Skeletal muscle satellite cell (primary cell): ENCODE results near the gene PPIB.

Experiments used
- H3K27me3 ChIP-seq: 2 replicates; pipeline ENCODE4 v1.7.0; 2013; ENCODE audit warnings: low read length; ENCODE audit not compliant: control insufficient read depth, insufficient read depth
- H3K36me3 ChIP-seq: 2 replicates; pipeline ENCODE4 v1.7.0; 2013; ENCODE audit warnings: mild to moderate bottlenecking, control low read depth, low read length; ENCODE audit not compliant: insufficient read depth
- H3K4me1 ChIP-seq: 2 replicates; pipeline ENCODE4 v1.7.0; 2013; ENCODE audit warnings: low read length; ENCODE audit not compliant: control insufficient read depth, insufficient read depth
- H3K4me2 ChIP-seq: 2 replicates; pipeline ENCODE4 v1.7.0; 2013; ENCODE audit warnings: mild to moderate bottlenecking, low read length
- H3K4me3 ChIP-seq: 2 replicates; pipeline ENCODE4 v1.7.0; 2013; ENCODE audit warnings: low read length
- H3K9ac ChIP-seq: 2 replicates; pipeline ENCODE4 v1.7.0; 2013; ENCODE audit warnings: mild to moderate bottlenecking, low read depth, low read length, moderate library complexity
- H3K9me3 ChIP-seq: replicated peaks from 2 replicates; pipeline ENCODE4 v1.7.0; 2013; ENCODE audit warnings: mild to moderate bottlenecking, control low read depth, low read length

PPIB gene

GRCh38 chr15:64146520-64146884, 16.3 kb downstream of the PPIB start:
- Histone ChIP-seq H3K4me3 (no peak overlapping the region), H3K9me3 (no peaks in the 10 kb centered on the region), H3K4me2 (no peak overlapping the region), H3K4me1 (no peaks in the 10 kb centered on the region), H3K36me3 (peaks cover 27% of the 10 kb centered on the region), H3K27me3 (no peaks in the 10 kb centered on the region), H3K9ac (no peak overlapping the region)

- Histone ChIP-seq H3K9ac (no peak overlapping the region), H3K4me3 (no peak overlapping the region), H3K4me2 (no peak overlapping the region)
Measured at GRCh38 chr15:64146041-64146440, 16.8 kb downstream of the PPIB start.

GRCh38 chr15:64144565-64145281, 18.1 kb downstream of the PPIB start:
- H3K4me2 ChIP-seq = no peak overlapping the region

More at GRCh38 chr15:64146041-64146440, 16.8 kb downstream of the PPIB start:
- no peaks in the 10 kb centered on the region for H3K27me3 ChIP-seq
- no peaks in the 10 kb centered on the region for H3K4me1 ChIP-seq
- H3K9me3 ChIP-seq = no peaks in the 10 kb centered on the region
- peaks cover 32% of the 10 kb centered on the region for H3K36me3 ChIP-seq

DNA sequence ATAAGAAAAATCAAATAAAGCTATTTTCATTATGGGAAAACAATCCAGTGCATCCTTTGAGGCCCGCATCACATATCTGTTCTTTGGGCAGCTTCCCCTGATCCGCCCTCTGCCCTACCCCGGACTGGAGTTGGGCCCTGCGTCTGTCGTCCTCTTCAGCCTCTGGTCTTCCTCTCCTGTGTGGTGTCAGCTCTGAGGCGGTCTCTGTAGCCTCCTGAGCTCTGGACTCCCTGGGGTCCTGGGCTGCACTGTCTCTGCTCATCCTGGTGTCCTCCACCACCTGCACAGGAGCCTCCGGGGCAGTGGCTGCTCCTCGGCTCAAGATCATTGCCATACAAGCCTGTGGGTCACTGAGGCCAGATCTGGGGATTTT, 18.6 kb downstream of the PPIB start:
- H3K27me3 ChIP-seq = no peaks in the 10 kb centered on the region
- H3K4me1 ChIP-seq = no peaks in the 10 kb centered on the region
- peaks cover 34% of the 10 kb centered on the region for H3K36me3 ChIP-seq
- H3K9me3 ChIP-seq = no peaks in the 10 kb centered on the region
- no peak overlapping the region for H3K9ac ChIP-seq
- no peak overlapping the region for H3K4me3 ChIP-seq
- no peak overlapping the region for H3K4me2 ChIP-seq

More at GRCh38 chr15:64144565-64145281, 18.1 kb downstream of the PPIB start:
- H3K9ac ChIP-seq = no peak overlapping the region
- H3K4me3 ChIP-seq = no peak overlapping the region
- no peaks in the 10 kb centered on the region for H3K4me1 ChIP-seq
- no peaks in the 10 kb centered on the region for H3K27me3 ChIP-seq
- H3K9me3 ChIP-seq = no peaks in the 10 kb centered on the region
- H3K36me3 ChIP-seq = peaks cover 34% of the 10 kb centered on the region

DNA sequence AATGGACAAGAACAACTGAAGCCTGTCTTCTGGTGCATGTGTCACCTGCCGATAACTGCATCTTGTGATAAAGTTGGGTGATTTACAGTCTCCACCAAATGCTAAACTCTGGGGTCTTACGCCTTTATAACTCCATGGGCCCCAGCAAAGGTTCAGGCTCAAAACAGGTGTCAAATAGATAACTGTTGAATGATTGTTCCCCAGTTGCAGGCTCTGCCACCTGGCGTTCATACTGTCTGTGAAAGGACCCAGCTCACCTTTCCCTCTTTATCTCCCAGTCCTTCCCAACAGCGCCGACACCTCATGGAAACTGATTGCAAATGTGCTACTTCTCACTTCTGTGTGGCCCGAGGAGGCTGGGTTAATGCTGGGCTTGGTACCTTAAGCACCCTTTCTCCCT, 19.5 kb downstream of the PPIB start:
- H3K4me1 ChIP-seq = no peaks in the 10 kb centered on the region
- no peak overlapping the region for H3K4me2 ChIP-seq
- H3K4me3 ChIP-seq = no peak overlapping the region
- H3K9me3 ChIP-seq = no peaks in the 10 kb centered on the region
- peaks cover 40% of the 10 kb centered on the region for H3K36me3 ChIP-seq
- H3K27me3 ChIP-seq = no peaks in the 10 kb centered on the region
- H3K9ac ChIP-seq = no peak overlapping the region

DNA sequence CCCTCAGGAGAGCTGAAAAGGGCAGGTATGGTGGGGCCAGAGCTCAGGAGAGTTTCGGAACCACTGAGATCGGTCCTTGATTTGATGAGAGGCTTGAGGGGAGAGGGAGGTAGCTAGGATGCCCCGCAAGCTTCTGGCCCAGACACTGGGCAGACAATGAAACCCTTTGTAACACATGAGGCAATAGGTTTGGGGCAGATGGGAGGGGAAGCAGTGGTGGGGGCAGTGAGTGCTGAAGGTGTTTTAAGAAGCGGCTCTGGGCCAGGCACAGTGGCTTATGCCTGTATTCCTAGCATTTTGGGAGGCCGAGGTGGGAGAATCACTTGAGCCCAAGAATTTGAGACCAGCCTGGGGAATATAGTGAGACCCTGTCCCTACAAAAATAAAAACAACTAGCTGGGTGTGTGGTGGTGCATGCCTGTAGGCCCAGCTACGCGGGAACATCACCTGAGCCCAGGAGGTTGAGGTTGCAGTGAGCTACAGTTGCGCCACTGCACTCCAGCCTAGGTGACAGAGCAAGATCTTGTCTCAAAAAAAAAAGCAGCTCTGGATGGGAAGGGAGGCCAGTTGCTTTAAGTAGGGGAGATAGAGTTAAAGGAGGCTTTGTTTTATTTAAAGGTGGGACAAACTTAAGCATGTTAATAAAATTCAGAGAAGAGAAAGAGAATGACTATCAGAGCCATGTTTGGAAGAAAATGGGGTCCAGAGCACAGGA, 20.9 kb downstream of the PPIB start:
- Histone ChIP-seq H3K36me3 (peaks cover 52% of the 10 kb centered on the region), H3K9ac (no peak overlapping the region)

GRCh38 chr15:64138331-64138941, 24.4 kb downstream of the PPIB start:
- Histone ChIP-seq H3K9ac (no peak overlapping the region), H3K36me3 (peaks cover 60% of the 10 kb centered on the region), H3K27me3 (no peaks in the 10 kb centered on the region), H3K4me3 (no peak overlapping the region), H3K4me1 (no peaks in the 10 kb centered on the region), H3K9me3 (no peaks in the 10 kb centered on the region), H3K4me2 (no peak overlapping the region)

More for the DNA sequence above, 20.9 kb downstream of the PPIB start:
- Histone ChIP-seq H3K4me2 (no peak overlapping the region), H3K27me3 (no peaks in the 10 kb centered on the region), H3K9me3 (no peaks in the 10 kb centered on the region), H3K4me1 (no peaks in the 10 kb centered on the region), H3K4me3 (no peak overlapping the region)

DNA sequence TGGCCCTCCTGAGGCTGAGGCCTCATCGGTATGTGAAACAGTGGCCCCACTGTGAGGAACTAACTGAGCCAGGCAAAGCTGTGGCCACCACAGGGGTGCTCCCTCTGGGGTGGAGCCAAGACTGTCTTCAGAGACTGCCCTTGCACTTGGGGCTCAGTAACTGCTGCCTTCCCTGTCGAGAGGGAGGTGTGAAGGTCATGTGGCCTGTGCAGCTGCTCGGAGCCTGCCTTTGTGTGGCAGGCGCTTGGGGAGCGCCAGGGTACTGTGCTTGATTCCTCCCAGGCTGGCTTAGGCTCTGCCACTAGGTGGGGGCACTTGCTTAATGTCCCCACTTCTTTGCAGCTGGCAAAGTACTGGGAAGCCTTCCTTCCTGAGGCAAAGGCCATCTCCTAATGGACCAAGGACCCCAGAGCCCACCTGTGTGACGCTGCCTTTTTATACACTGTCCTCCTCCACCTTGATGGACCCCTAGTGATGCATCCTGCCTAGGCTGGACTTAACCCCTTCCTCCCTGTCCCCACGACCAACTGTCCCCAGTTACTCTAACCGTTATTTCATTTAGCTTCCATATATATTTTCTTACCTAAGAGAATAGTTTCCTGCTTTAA, 25.5 kb downstream of the PPIB start:
- peaks cover 62% of the 10 kb centered on the region for H3K36me3 ChIP-seq
- H3K4me1 ChIP-seq = no peaks in the 10 kb centered on the region
- no peak overlapping the region for H3K4me3 ChIP-seq
- H3K9ac ChIP-seq = no peak overlapping the region
- no peaks in the 10 kb centered on the region for H3K9me3 ChIP-seq
- H3K4me2 ChIP-seq = no peak overlapping the region
- H3K27me3 ChIP-seq = no peaks in the 10 kb centered on the region

GRCh38 chr15:64136347-64136746, 26.5 kb downstream of the PPIB start:
- Histone ChIP-seq H3K9me3 (no peaks in the 10 kb centered on the region), H3K36me3 (peaks cover 66% of the 10 kb centered on the region), H3K4me2 (no peak overlapping the region), H3K9ac (no peak overlapping the region), H3K4me1 (no peaks in the 10 kb centered on the region), H3K4me3 (no peak overlapping the region), H3K27me3 (no peaks in the 10 kb centered on the region)

DNA sequence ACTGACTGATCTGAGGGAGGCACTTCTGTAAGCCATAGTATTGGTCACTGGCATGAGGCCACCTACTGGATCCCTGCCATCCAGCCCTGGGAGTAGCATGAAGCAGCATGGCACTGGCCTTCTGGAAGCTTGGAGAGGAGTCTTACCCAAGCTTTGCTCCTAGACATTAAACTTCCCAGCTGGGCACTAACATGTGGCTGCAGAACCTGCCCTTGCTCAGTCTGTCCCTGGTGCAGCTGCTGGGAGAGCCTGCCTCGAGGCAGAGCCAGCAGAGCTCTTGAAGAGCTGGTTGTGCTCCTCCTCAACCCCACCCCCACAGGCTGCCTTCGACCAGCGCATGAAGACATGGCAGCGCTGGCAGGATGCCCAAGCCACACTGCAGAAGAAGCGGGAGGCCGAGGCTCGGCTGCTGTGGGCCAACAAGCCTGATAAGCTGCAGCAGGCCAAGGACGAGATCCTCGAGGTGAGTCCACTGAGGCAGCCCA, 28.4 kb downstream of the PPIB start:
- Histone ChIP-seq H3K4me3 (no peak overlapping the region), H3K27me3 (no peaks in the 10 kb centered on the region), H3K9ac (no peak overlapping the region), H3K4me2 (no peak overlapping the region), H3K36me3 (peaks cover 78% of the 10 kb centered on the region), H3K9me3 (no peaks in the 10 kb centered on the region), H3K4me1 (no peaks in the 10 kb centered on the region)

DNA sequence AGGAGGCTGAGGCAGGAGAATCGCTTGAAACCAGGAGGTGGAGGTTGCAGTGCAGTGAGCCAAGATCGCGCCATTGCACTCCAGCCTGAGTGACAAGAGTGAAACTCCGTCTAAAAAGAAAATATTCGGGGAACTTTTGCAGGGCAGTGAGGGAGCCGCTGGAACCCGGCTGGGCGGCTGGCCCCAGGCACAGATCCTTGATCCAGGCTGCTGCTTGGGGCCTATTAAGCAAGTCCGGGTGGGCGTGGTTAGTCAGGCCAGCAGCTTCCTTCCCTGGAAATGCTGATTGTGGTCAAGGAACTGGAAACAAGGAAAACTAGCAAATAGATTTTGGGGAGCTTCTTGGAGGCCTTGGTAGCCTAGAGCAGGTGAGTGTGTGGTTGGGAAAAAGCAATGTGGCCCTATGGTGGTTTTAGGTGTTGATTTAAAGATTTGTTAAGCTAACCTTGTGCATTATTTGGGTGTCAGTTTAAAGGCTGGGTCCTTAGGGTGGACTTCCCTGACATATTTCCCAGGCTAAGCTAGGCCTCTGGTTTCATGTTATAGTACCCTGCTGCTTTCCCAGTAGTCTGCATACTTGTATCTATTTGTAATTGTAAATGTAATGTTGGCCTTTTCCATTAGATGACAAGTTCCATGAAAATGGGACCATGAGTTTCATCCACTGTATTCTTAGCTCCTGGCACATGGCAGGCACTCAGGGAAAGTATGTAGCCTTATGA, 29.0 kb downstream of the PPIB start:
- H3K4me2 ChIP-seq = no peak overlapping the region
- no peaks in the 10 kb centered on the region for H3K9me3 ChIP-seq
- no peaks in the 10 kb centered on the region for H3K27me3 ChIP-seq
- H3K4me3 ChIP-seq = no peak overlapping the region
- H3K36me3 ChIP-seq = peaks cover 80% of the 10 kb centered on the region
- H3K4me1 ChIP-seq = no peaks in the 10 kb centered on the region
- no peak overlapping the region for H3K9ac ChIP-seq
